GM21723 (cell line): ENCODE results near the gene PACSIN1.

Experiments
- ATAC-seq: cut with Tn5 transposase; IDR thresholded peaks from one replicate; pipeline ENCODE4 v1.9.1; 2021; ENCODE audit warnings: mild to moderate bottlenecking, moderate library complexity; ENCODE audit not compliant: unreplicated experiment

PACSIN1 gene

GRCh38 chr6:34578445-34579262 lies 112.8 kb downstream of the PACSIN1 start:
- ATAC-seq = no peak

- ATAC-seq = no peak
Measured at GRCh38 chr6:34580707-34581560, 115.1 kb downstream of the PACSIN1 start.

GRCh38 chr6:34581561-34581920 lies 115.7 kb downstream of the PACSIN1 start:
- no peak for ATAC-seq

GRCh38 chr6:34583461-34583860 lies 117.6 kb downstream of the PACSIN1 start:
- no peak for ATAC-seq

GRCh38 chr6:34583861-34584604 lies 118.2 kb downstream of the PACSIN1 start:
- no peak for ATAC-seq

GRCh38 chr6:34584694-34585093 lies 118.8 kb downstream of the PACSIN1 start:
- no peak for ATAC-seq
